GM23338 (cell line): ENCODE measurements around the gene IGF1R.

Experiments
- CREB1 ChIP-seq: fragments of 250-450 bp; sonication (Bioruptor Pico); IDR thresholded peaks from 2 replicates; pipeline ENCODE4 v1.5.0; 2020; ENCODE audit warnings: low read depth, mild to moderate bottlenecking, moderate library complexity
- CTCF ChIP-seq, 2 experiments: fragments of 200-600 bp in 1 of 2; sonication (generic) in 1 of 2; conservative IDR thresholded peaks; 2 replicates each; pipeline versions ENCODE4 v1.5.1 to v1.6.1; 2016 to 2017; ENCODE audit warnings: antibody characterized with exemption in 2 of 2, low read depth in 2 of 2, mild to moderate bottlenecking in 2 of 2, moderate library complexity in 1 of 2
- ETS1 ChIP-seq: IDR thresholded peaks from 2 replicates; pipeline ENCODE4 v1.6.1; 2016; ENCODE audit warnings: antibody characterized with exemption
- EZH2 ChIP-seq: fragments of 200-600 bp; sonication (generic); IDR thresholded peaks from one replicate; pipeline ENCODE4 v1.8.0; 2017; ENCODE audit warnings: antibody characterized with exemption, mild to moderate bottlenecking, low read depth; ENCODE audit not compliant: unreplicated experiment
- EZH2phosphoT487 ChIP-seq: fragments of 200-600 bp; sonication (generic); IDR thresholded peaks from one replicate; pipeline ENCODE4 v1.8.1; 2018; ENCODE audit warnings: antibody characterized with exemption; ENCODE audit not compliant: unreplicated experiment
- JUNB ChIP-seq: IDR thresholded peaks from one replicate; pipeline ENCODE4 v1.6.1; 2016; ENCODE audit warnings: antibody characterized with exemption; ENCODE audit not compliant: unreplicated experiment
- POLR2AphosphoS5 ChIP-seq: IDR thresholded peaks from 2 replicates; pipeline ENCODE4 v1.6.1; 2016; ENCODE audit warnings: antibody characterized with exemption, low read depth
- REST ChIP-seq: IDR thresholded peaks from one replicate; pipeline ENCODE4 v1.6.1; 2018; ENCODE audit warnings: antibody characterized with exemption; ENCODE audit not compliant: unreplicated experiment
- STAT1 ChIP-seq: IDR thresholded peaks from one replicate; pipeline ENCODE4 v1.6.1; 2016; ENCODE audit warnings: antibody characterized with exemption; ENCODE audit not compliant: unreplicated experiment

- no peak for TF ChIP-seq CTCF (conservative IDR thresholded peaks at IDR 0.05; ENCODE audit: low read depth in 2 of 2)
- TF ChIP-seq REST: no peak
- TF ChIP-seq POLR2AphosphoS5: no peak
- TF ChIP-seq EZH2: no peak
- TF ChIP-seq STAT1: no peak
- no peak for TF ChIP-seq JUNB
- no peak for TF ChIP-seq CREB1 (CRISPR knock-in tag)
- TF ChIP-seq EZH2phosphoT487: no peak
- no peak for TF ChIP-seq ETS1
These were observed 236.6 kb downstream of the IGF1R start for GRCh38 chr15:98884894-98885293.
